HEK293 (cell line): ENCODE data around the gene S100A13.

Source experiments
- AEBP2 ChIP-seq: fragments of 450-650 bp; formaldehyde crosslinking; IDR thresholded peaks from 2 replicates; pipeline ENCODE4 v1.5.1; 2016; ENCODE audit warnings: missing biosample characterization, missing genetic modification characterization, borderline replicate concordance
- EGR2 ChIP-seq: fragments of 450-650 bp; formaldehyde crosslinking; IDR thresholded peaks from 2 replicates; pipeline ENCODE4 v1.5.1; 2016; ENCODE audit warnings: low read depth, missing biosample characterization, missing genetic modification characterization
- GFI1B ChIP-seq: fragments of 450-650 bp; formaldehyde crosslinking; IDR thresholded peaks from 2 replicates; pipeline ENCODE4 v1.5.1; 2016; ENCODE audit warnings: missing biosample characterization, missing genetic modification characterization
- KLF7 ChIP-seq: fragments of 450-650 bp; formaldehyde crosslinking; IDR thresholded peaks from 2 replicates; pipeline ENCODE4 v1.5.1; 2016; ENCODE audit warnings: missing biosample characterization, missing genetic modification characterization, borderline replicate concordance
- SETDB1 ChIP-seq: IDR thresholded peaks from one replicate; pipeline ENCODE4 v1.6.1; 2017; ENCODE audit warnings: mild to moderate bottlenecking, low read length, moderate library complexity, mixed read lengths; ENCODE audit not compliant: insufficient read length
- SP3 ChIP-seq: fragments of 450-650 bp; formaldehyde crosslinking; IDR thresholded peaks from 2 replicates; pipeline ENCODE4 v1.5.1; 2016; ENCODE audit warnings: missing biosample characterization, missing genetic modification characterization
- ZBTB1 ChIP-seq: fragments of 450-650 bp; formaldehyde crosslinking; IDR thresholded peaks from 2 replicates; pipeline ENCODE4 v1.5.1; 2016; ENCODE audit warnings: missing biosample characterization, missing genetic modification characterization
- ZBTB7A ChIP-seq: fragments of 450-650 bp; formaldehyde crosslinking; IDR thresholded peaks from 2 replicates; pipeline ENCODE4 v1.5.1; 2016; ENCODE audit warnings: low read depth, missing biosample characterization, missing genetic modification characterization
- ZFP41 ChIP-seq: fragments of 450-650 bp; formaldehyde crosslinking; IDR thresholded peaks from 2 replicates; pipeline ENCODE4 v1.5.1; 2016; ENCODE audit warnings: missing biosample characterization, missing genetic modification characterization, borderline replicate concordance
- ZNF112 ChIP-seq: fragments of 450-650 bp; formaldehyde crosslinking; IDR thresholded peaks from 2 replicates; pipeline ENCODE4 v1.5.0; 2017; ENCODE audit warnings: missing biosample characterization, missing genetic modification characterization
- ZNF175 ChIP-seq: fragments of 450-650 bp; formaldehyde crosslinking; IDR thresholded peaks from 2 replicates; pipeline ENCODE4 v1.5.1; 2016; ENCODE audit warnings: missing biosample characterization, missing genetic modification characterization
- ZNF214 ChIP-seq: fragments of 450-650 bp; formaldehyde crosslinking; IDR thresholded peaks from 2 replicates; pipeline ENCODE4 v1.5.1; 2017; ENCODE audit warnings: missing biosample characterization, mild to moderate bottlenecking, missing genetic modification characterization, borderline replicate concordance
- ZNF223 ChIP-seq: fragments of 450-650 bp; formaldehyde crosslinking; IDR thresholded peaks from 2 replicates; pipeline ENCODE4 v1.5.1; 2016; ENCODE audit warnings: missing biosample characterization, missing genetic modification characterization
- ZNF311 ChIP-seq: fragments of 450-650 bp; formaldehyde crosslinking; IDR thresholded peaks from 2 replicates; pipeline ENCODE4 v1.5.1; 2017; ENCODE audit warnings: missing biosample characterization, missing genetic modification characterization, borderline replicate concordance
- ZNF366 ChIP-seq: fragments of 450-650 bp; formaldehyde crosslinking; conservative IDR thresholded peaks from 2 replicates; pipeline ENCODE4 v1.5.1; 2016; ENCODE audit warnings: missing biosample characterization, missing genetic modification characterization
- ZNF548 ChIP-seq: fragments of 450-650 bp; formaldehyde crosslinking; IDR thresholded peaks from 2 replicates; pipeline ENCODE4 v1.5.1; 2016; ENCODE audit warnings: missing biosample characterization, missing genetic modification characterization
- ZNF549 ChIP-seq: fragments of 450-650 bp; IDR thresholded peaks from 2 replicates; pipeline ENCODE4 v1.5.1; 2018; ENCODE audit warnings: missing biosample characterization, missing genetic modification characterization, mild to moderate bottlenecking, inconsistent platforms, moderate library complexity
- ZNF558 ChIP-seq: fragments of 450-650 bp; formaldehyde crosslinking; IDR thresholded peaks from 2 replicates; pipeline ENCODE4 v1.5.1; 2016; ENCODE audit warnings: missing biosample characterization, missing genetic modification characterization
- ZNF621 ChIP-seq: fragments of 450-650 bp; formaldehyde crosslinking; IDR thresholded peaks from 2 replicates; pipeline ENCODE4 v1.5.1; 2017; ENCODE audit warnings: missing biosample characterization, missing genetic modification characterization
- ZNF623 ChIP-seq: fragments of 450-650 bp; formaldehyde crosslinking; IDR thresholded peaks from 2 replicates; pipeline ENCODE4 v1.5.1; 2016; ENCODE audit warnings: missing biosample characterization, missing genetic modification characterization
- ZNF707 ChIP-seq: fragments of 450-650 bp; formaldehyde crosslinking; IDR thresholded peaks from 2 replicates; pipeline ENCODE4 v1.5.1; 2016; ENCODE audit warnings: missing biosample characterization, missing genetic modification characterization
- ZNF830 ChIP-seq: fragments of 450-650 bp; IDR thresholded peaks from 2 replicates; pipeline ENCODE4 v1.5.0; 2018; ENCODE audit warnings: missing biosample characterization, missing genetic modification characterization, low read depth, mild to moderate bottlenecking, moderate library complexity
- TF ChIP-seq, protein P1 (sequence below): fragments of 450-650 bp; formaldehyde crosslinking; IDR thresholded peaks from 2 replicates; pipeline ENCODE4 v1.5.1; 2017; ENCODE audit warnings: missing biosample characterization, missing genetic modification characterization
- TF ChIP-seq, protein P2 (sequence below): fragments of 450-650 bp; formaldehyde crosslinking; IDR thresholded peaks from 2 replicates; pipeline ENCODE4; 2016; ENCODE audit warnings: missing biosample characterization, missing genetic modification characterization
- TF ChIP-seq, protein P3 (sequence below): fragments of 450-650 bp; formaldehyde crosslinking; IDR thresholded peaks from 2 replicates; pipeline ENCODE4 v1.5.1; 2016; ENCODE audit warnings: missing biosample characterization, missing genetic modification characterization
- TF ChIP-seq, protein P4 (sequence below): fragments of 450-650 bp; formaldehyde crosslinking; IDR thresholded peaks from 2 replicates; pipeline ENCODE4 v1.5.1; 2016; ENCODE audit warnings: missing biosample characterization, missing genetic modification characterization
- TF ChIP-seq, protein P5 (sequence below): fragments of 450-650 bp; formaldehyde crosslinking; optimal IDR thresholded peaks from 2 replicates; pipeline ENCODE3; 2016; ENCODE audit warnings: missing biosample characterization, mild to moderate bottlenecking, missing genetic modification characterization
- TF ChIP-seq, protein P6 (sequence below): fragments of 450-650 bp; formaldehyde crosslinking; IDR thresholded peaks from 2 replicates; pipeline ENCODE4 v1.5.1; 2016; ENCODE audit warnings: missing biosample characterization, missing genetic modification characterization

The S100A13 gene

DNA sequence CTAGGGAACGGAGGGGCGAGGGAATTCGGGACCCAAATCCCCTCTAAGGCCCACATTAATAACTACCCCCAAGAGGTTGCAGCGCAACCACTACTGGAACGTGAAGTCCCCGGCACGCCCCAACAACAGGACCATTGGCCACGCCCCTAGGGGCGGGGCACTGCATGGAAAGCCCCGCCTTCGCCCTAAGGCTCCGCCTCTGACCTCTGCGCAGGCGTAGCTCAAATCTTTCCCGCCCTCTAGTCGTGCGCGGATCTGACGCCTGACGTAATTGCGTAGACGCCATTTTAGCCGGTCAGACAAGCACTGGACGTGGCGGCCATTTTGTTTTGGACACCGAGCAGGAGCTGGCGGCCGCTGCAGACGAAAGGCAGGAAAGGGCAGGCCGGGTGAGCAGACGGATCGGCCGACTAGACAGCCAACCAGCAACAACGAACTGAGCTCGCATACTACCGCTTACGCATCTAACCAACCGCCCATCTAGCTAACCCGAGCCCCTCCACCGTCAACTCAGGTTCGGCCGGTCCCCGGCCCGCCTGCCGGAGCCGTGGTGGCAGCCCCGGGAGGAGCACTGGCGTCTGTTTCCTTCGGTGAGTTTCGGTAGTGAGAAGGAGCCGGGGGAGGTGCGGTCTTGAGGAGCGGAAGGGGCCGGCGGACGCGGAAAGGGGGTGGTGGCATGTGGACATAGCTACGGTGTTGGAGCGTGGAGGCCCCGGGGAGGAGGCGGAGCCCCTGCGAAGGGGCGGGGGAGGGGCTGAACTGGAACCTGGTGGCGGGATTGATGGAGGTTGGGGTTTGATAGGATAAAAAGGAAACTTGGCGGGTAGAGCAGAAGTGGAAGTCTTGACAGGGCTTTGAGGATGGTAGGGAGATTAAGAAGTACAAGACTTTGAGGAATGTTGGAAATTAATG, 6.7 kb upstream of the S100A13 start, which contains the start of gene CHTOP (continued):
- TF ChIP-seq, protein P1, sequence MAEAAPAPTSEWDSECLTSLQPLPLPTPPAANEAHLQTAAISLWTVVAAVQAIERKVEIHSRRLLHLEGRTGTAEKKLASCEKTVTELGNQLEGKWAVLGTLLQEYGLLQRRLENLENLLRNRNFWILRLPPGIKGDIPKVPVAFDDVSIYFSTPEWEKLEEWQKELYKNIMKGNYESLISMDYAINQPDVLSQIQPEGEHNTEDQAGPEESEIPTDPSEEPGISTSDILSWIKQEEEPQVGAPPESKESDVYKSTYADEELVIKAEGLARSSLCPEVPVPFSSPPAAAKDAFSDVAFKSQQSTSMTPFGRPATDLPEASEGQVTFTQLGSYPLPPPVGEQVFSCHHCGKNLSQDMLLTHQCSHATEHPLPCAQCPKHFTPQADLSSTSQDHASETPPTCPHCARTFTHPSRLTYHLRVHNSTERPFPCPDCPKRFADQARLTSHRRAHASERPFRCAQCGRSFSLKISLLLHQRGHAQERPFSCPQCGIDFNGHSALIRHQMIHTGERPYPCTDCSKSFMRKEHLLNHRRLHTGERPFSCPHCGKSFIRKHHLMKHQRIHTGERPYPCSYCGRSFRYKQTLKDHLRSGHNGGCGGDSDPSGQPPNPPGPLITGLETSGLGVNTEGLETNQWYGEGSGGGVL (tag by site-specific recombination), result peak; percentile 66
- TF ChIP-seq, protein P2, sequence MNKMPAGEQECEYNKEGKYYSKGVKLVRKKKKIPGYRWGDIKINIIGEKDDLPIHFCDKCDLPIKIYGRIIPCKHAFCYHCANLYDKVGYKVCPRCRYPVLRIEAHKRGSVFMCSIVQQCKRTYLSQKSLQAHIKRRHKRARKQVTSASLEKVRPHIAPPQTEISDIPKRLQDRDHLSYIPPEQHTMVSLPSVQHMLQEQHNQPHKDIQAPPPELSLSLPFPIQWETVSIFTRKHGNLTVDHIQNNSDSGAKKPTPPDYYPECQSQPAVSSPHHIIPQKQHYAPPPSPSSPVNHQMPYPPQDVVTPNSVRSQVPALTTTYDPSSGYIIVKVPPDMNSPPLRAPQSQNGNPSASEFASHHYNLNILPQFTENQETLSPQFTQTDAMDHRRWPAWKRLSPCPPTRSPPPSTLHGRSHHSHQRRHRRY (tag by site-specific recombination), result no peak
- no peak for TF ChIP-seq ZNF175 (tag by site-specific recombination)
- peak; percentile 62; the same call in 1 of the 2 replicates for TF ChIP-seq EGR2 (tag by site-specific recombination)
- TF ChIP-seq ZNF549 (tag by site-specific recombination), result no peak
- no peak for TF ChIP-seq GFI1B (tag by site-specific recombination)
- TF ChIP-seq ZNF223 (tag by site-specific recombination), result no peak
- TF ChIP-seq ZNF830 (tag by site-specific recombination), result no peak
- TF ChIP-seq ZNF366 (tag by site-specific recombination), result peak; percentile 34; the same call in 1 of the 2 replicates
- TF ChIP-seq ZBTB1 (tag by site-specific recombination), result 0 out of 2 replicates have a peak, but pooled peaks have one; percentile 38
- TF ChIP-seq ZNF621 (tag by site-specific recombination), result no peak
- peak; percentile 91 for TF ChIP-seq SP3 (tag by site-specific recombination)
- no peak for TF ChIP-seq ZFP41 (tag by site-specific recombination)
- no peak for TF ChIP-seq ZNF311 (tag by site-specific recombination)
- TF ChIP-seq ZNF558 (tag by site-specific recombination), result no peak
- TF ChIP-seq ZNF707 (tag by site-specific recombination), result no peak
- TF ChIP-seq ZNF548 (tag by site-specific recombination), result no peak
- no peak for TF ChIP-seq ZBTB7A
- TF ChIP-seq ZNF214 (tag by site-specific recombination), result no peak
- TF ChIP-seq, protein P3, sequence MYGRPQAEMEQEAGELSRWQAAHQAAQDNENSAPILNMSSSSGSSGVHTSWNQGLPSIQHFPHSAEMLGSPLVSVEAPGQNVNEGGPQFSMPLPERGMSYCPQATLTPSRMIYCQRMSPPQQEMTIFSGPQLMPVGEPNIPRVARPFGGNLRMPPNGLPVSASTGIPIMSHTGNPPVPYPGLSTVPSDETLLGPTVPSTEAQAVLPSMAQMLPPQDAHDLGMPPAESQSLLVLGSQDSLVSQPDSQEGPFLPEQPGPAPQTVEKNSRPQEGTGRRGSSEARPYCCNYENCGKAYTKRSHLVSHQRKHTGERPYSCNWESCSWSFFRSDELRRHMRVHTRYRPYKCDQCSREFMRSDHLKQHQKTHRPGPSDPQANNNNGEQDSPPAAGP (tag by site-specific recombination), result peak; percentile 84
- TF ChIP-seq, protein P4, sequence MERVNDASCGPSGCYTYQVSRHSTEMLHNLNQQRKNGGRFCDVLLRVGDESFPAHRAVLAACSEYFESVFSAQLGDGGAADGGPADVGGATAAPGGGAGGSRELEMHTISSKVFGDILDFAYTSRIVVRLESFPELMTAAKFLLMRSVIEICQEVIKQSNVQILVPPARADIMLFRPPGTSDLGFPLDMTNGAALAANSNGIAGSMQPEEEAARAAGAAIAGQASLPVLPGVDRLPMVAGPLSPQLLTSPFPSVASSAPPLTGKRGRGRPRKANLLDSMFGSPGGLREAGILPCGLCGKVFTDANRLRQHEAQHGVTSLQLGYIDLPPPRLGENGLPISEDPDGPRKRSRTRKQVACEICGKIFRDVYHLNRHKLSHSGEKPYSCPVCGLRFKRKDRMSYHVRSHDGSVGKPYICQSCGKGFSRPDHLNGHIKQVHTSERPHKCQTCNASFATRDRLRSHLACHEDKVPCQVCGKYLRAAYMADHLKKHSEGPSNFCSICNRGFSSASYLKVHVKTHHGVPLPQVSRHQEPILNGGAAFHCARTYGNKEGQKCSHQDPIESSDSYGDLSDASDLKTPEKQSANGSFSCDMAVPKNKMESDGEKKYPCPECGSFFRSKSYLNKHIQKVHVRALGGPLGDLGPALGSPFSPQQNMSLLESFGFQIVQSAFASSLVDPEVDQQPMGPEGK, result peak; percentile 79
- TF ChIP-seq AEBP2, result no peak
- no peak for TF ChIP-seq SETDB1
- no peak for TF ChIP-seq ZNF112
- TF ChIP-seq, protein P5, sequence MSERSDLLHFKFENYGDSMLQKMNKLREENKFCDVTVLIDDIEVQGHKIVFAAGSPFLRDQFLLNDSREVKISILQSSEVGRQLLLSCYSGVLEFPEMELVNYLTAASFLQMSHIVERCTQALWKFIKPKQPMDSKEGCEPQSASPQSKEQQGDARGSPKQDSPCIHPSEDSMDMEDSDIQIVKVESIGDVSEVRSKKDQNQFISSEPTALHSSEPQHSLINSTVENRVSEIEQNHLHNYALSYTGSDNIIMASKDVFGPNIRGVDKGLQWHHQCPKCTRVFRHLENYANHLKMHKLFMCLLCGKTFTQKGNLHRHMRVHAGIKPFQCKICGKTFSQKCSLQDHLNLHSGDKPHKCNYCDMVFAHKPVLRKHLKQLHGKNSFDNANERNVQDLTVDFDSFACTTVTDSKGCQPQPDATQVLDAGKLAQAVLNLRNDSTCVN (tag by site-specific recombination), result peak; percentile 50
- TF ChIP-seq, protein P6, sequence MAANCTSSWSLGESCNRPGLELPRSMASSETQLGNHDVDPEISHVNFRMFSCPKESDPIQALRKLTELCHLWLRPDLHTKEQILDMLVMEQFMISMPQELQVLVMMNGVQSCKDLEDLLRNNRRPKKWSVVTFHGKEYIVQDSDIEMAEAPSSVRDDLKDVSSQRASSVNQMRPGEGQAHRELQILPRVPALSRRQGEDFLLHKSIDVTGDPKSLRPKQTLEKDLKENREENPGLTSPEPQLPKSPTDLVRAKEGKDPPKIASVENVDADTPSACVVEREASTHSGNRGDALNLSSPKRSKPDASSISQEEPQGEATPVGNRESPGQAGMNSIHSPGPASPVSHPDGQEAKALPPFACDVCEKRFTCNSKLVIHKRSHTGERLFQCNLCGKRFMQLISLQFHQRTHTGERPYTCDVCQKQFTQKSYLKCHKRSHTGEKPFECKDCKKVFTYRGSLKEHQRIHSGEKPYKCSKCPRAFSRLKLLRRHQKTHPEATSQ (tag by site-specific recombination), result peak; percentile 80; the same call in 1 of the 2 replicates
- no peak; the same call in 1 of the 2 replicates for TF ChIP-seq KLF7 (tag by site-specific recombination)
- TF ChIP-seq ZNF623 (tag by site-specific recombination), result no peak
